Suprapubic skin (tissue), 4 donors: ENCODE measurements around the gene SCAPER.

Experiments used
- EP300 ChIP-seq: sonication (generic); formaldehyde crosslinking; IDR thresholded peaks from one replicate; pipeline ENCODE4 v1.6.1; 2017; ENCODE audit warnings: antibody characterized with exemption
- POLR2A ChIP-seq, 2 donors: fragments of 450-650 bp; IDR thresholded peaks; one replicate each; pipeline ENCODE4 v1.6.1; 2017; ENCODE audit warnings: antibody characterized with exemption in 2 of 2, mild to moderate bottlenecking in 2 of 2, moderate library complexity in 2 of 2
- POLR2AphosphoS5 ChIP-seq, 3 donors: sonication (generic); formaldehyde crosslinking; IDR thresholded peaks; one replicate each; pipeline ENCODE4 v1.6.1; 2017; ENCODE audit warnings: antibody characterized with exemption in 3 of 3
- TF ChIP-seq, protein P1 (sequence below), 2 donors: fragments of 200-600 bp in 1 of 2; fragments of 450-650 bp in 1 of 2; sonication (generic) in 1 of 2; IDR thresholded peaks; one replicate each; pipeline ENCODE4 v1.5.1; 2016 to 2019; ENCODE audit warnings: antibody characterized with exemption in 2 of 2, mild to moderate bottlenecking in 1 of 2, moderate library complexity in 1 of 2

DNA sequence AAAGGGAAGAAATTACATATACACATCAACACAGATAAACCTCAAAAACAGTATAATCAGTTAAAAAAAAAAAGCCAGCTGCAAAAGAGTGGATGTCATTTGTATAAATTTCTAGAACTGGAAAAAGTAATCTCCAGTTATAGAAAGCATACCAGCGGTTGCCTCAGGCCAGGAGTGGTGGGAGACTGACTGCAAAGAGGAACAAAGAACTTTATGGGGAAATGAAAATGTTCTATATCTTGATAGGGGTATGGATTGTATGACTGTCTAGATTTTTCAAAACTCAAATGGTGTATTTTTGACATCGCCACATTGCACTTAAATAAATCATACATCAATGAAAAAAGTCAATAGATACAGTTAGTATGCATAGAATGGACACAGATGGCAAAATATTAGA lies 241.6 kb downstream of the SCAPER start:
- TF ChIP-seq, protein P1, sequence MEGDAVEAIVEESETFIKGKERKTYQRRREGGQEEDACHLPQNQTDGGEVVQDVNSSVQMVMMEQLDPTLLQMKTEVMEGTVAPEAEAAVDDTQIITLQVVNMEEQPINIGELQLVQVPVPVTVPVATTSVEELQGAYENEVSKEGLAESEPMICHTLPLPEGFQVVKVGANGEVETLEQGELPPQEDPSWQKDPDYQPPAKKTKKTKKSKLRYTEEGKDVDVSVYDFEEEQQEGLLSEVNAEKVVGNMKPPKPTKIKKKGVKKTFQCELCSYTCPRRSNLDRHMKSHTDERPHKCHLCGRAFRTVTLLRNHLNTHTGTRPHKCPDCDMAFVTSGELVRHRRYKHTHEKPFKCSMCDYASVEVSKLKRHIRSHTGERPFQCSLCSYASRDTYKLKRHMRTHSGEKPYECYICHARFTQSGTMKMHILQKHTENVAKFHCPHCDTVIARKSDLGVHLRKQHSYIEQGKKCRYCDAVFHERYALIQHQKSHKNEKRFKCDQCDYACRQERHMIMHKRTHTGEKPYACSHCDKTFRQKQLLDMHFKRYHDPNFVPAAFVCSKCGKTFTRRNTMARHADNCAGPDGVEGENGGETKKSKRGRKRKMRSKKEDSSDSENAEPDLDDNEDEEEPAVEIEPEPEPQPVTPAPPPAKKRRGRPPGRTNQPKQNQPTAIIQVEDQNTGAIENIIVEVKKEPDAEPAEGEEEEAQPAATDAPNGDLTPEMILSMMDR (IDR thresholded peaks at IDR 0.05) = no peak
- TF ChIP-seq POLR2A (IDR thresholded peaks at IDR 0.05) (no peak), POLR2AphosphoS5 (IDR thresholded peaks at IDR 0.05) (no peak), EP300 (no peak)
